Measurements from ENCODE around the gene RASA3.

RASA3 gene

GRCh38 chr13:114013952-114014629 lies 118.3 kb downstream of the RASA3 start:
- DNase-seq, result no peak

GRCh38 chr13:114013336-114013735 lies 119.1 kb downstream of the RASA3 start:
- no peak for DNase-seq

- no peak for DNase-seq
Measured at GRCh38 chr13:114012921-114013320, 119.5 kb downstream of the RASA3 start.

GRCh38 chr13:114012141-114012540 lies 120.3 kb downstream of the RASA3 start:
- DNase-seq, result no peak

GRCh38 chr13:114011226-114011625 lies 121.2 kb downstream of the RASA3 start:
- DNase-seq, result no peak

- no peak for DNase-seq
Measured at GRCh38 chr13:114010401-114011101, 121.9 kb downstream of the RASA3 start.

GRCh38 chr13:114009590-114010400 lies 122.6 kb downstream of the RASA3 start:
- no peak for DNase-seq

- no peak for DNase-seq
Measured at GRCh38 chr13:114008964-114009589, 123.3 kb downstream of the RASA3 start.

GRCh38 chr13:114007566-114007965 lies 124.9 kb downstream of the RASA3 start:
- no peak for DNase-seq

GRCh38 chr13:114005206-114005724 lies 127.2 kb downstream of the RASA3 start:
- DNase-seq, result no peak

- no peak for DNase-seq
Measured at GRCh38 chr13:114004420-114005205, 127.8 kb downstream of the RASA3 start.

- DNase-seq, result no peak
Measured at GRCh38 chr13:114002771-114003321, 129.6 kb downstream of the RASA3 start.

- no peak for DNase-seq
Measured at GRCh38 chr13:114002009-114002544, 130.3 kb downstream of the RASA3 start.

- DNase-seq, result no peak
Measured at GRCh38 chr13:114001331-114002008, 131.0 kb downstream of the RASA3 start.

- DNase-seq, result no peak
Measured at GRCh38 chr13:114000151-114001040, 132.0 kb downstream of the RASA3 start.

- DNase-seq, result no peak
Measured at GRCh38 chr13:113999618-113999910, 132.9 kb downstream of the RASA3 start.

GRCh38 chr13:113998781-113999617 lies 133.4 kb downstream of the RASA3 start:
- DNase-seq, result no peak

- no peak for DNase-seq
Measured at GRCh38 chr13:113997845-113998751, 134.3 kb downstream of the RASA3 start.

Data from activated T-cell treated with anti-CD3 and anti-CD28 coated beads for 4 hours (primary cell).